H9 (cell line): ENCODE measurements around the gene CCL24. TPM values are rescaled to one million over a fixed set of nuclear protein-coding genes. Genes with fewer than 3 reads are reported as not detected.

Experiments used
- DNase-seq: peaks from one replicate; pipeline ENCODE4 v3.0.0-alpha.2; 2017
- H2AFZ ChIP-seq: one replicate; pipeline ENCODE4 v1.6.1; 2013; ENCODE audit warnings: mild to moderate bottlenecking, low read length, control low read depth, moderate library complexity
- H2AK5ac ChIP-seq: 2 replicates; pipeline ENCODE4 v1.6.1; 2013; ENCODE audit warnings: low read length, control low read depth, mixed read lengths; ENCODE audit not compliant: insufficient read length
- H2BK120ac ChIP-seq: one replicate; pipeline ENCODE4 v1.6.1; 2013; ENCODE audit warnings: low read depth, mild to moderate bottlenecking, low read length, control low read depth, inconsistent platforms; ENCODE audit not compliant: poor library complexity, severe bottlenecking
- H2BK12ac ChIP-seq: 2 replicates; pipeline ENCODE4 v1.6.1; 2013; ENCODE audit warnings: low read length, control low read depth, mixed read lengths, low read depth; ENCODE audit not compliant: insufficient read length
- H2BK15ac ChIP-seq: 2 replicates; pipeline ENCODE4 v1.6.1; 2013; ENCODE audit warnings: low read depth, low read length, control low read depth
- H2BK20ac ChIP-seq: one replicate; pipeline ENCODE4 v1.6.1; 2013; ENCODE audit warnings: low read depth, mild to moderate bottlenecking, low read length, control low read depth, inconsistent platforms; ENCODE audit not compliant: poor library complexity, severe bottlenecking
- H2BK5ac ChIP-seq: 2 replicates; pipeline ENCODE4 v1.6.1; 2013; ENCODE audit warnings: low read length, control low read depth, mixed read lengths; ENCODE audit not compliant: insufficient read length
- H3K14ac ChIP-seq: 2 replicates; pipeline ENCODE4 v1.6.1; 2013; ENCODE audit warnings: low read length, control low read depth; ENCODE audit not compliant: insufficient read depth
- H3K18ac ChIP-seq: 2 replicates; pipeline ENCODE4 v1.6.1; 2013; ENCODE audit warnings: low read depth, mild to moderate bottlenecking, mixed read lengths, low read length, control low read depth; ENCODE audit not compliant: insufficient read length
- H3K23ac ChIP-seq: 2 replicates; pipeline ENCODE4 v1.6.1; 2013; ENCODE audit warnings: low read length, control low read depth, mixed read lengths, low read depth; ENCODE audit not compliant: insufficient read length
- H3K23me2 ChIP-seq: 2 replicates; pipeline ENCODE4 v1.6.1; 2013; ENCODE audit warnings: low read depth, mild to moderate bottlenecking, mixed read lengths, low read length, control low read depth; ENCODE audit not compliant: insufficient read length, poor library complexity, severe bottlenecking
- H3K27ac ChIP-seq: 2 replicates; pipeline ENCODE4 v1.5.1; 2013; ENCODE audit warnings: low read length, control low read depth, mixed read lengths, low read depth; ENCODE audit not compliant: insufficient read length
- H3K27me3 ChIP-seq: 2 replicates; pipeline ENCODE4 v1.6.1; 2013; ENCODE audit warnings: low read length, control low read depth, inconsistent platforms; ENCODE audit not compliant: insufficient read depth
- H3K4ac ChIP-seq: 2 replicates; pipeline ENCODE4 v1.6.1; 2013; ENCODE audit warnings: low read depth, mild to moderate bottlenecking, control low read depth, inconsistent platforms, low read length, moderate library complexity
- H3K4me1 ChIP-seq: 2 replicates; pipeline ENCODE4 v1.6.1; 2013; ENCODE audit warnings: low read length, control low read depth, inconsistent platforms; ENCODE audit not compliant: insufficient read depth
- H3K4me2 ChIP-seq: 2 replicates; pipeline ENCODE4 v1.6.1; 2013; ENCODE audit warnings: low read length, control low read depth, mixed read lengths; ENCODE audit not compliant: insufficient read length, insufficient read depth
- H3K56ac ChIP-seq: 2 replicates; pipeline ENCODE4 v1.6.1; 2013; ENCODE audit warnings: low read depth, mild to moderate bottlenecking, mixed read lengths, low read length, control low read depth; ENCODE audit not compliant: insufficient read length
- H3K79me1 ChIP-seq: 2 replicates; pipeline ENCODE4 v1.6.1; 2013; ENCODE audit warnings: low read depth, mild to moderate bottlenecking, moderate library complexity, low read length, control low read depth, inconsistent platforms; ENCODE audit not compliant: insufficient read depth, poor library complexity, severe bottlenecking
- H3K79me2 ChIP-seq: 2 replicates; pipeline ENCODE4 v1.6.1; 2013; ENCODE audit warnings: low read length, control low read depth, inconsistent platforms; ENCODE audit not compliant: insufficient read depth
- H3K9ac ChIP-seq: 2 replicates; pipeline ENCODE4 v1.6.1; 2013; ENCODE audit warnings: low read length, control low read depth, mixed read lengths; ENCODE audit not compliant: insufficient read length; ENCODE audit errors: extremely low read depth
- H3K9me3 ChIP-seq: one replicate; pipeline ENCODE4 v1.6.1; 2013; ENCODE audit warnings: low read depth, low read length, inconsistent platforms; ENCODE audit not compliant: control insufficient read depth
- H3T11ph ChIP-seq: one replicate; pipeline ENCODE4 v1.6.1; 2013; ENCODE audit warnings: mild to moderate bottlenecking, low read length, control low read depth, inconsistent platforms
- H4K20me1 ChIP-seq: one replicate; pipeline ENCODE4 v1.6.1; 2013; ENCODE audit not compliant: control insufficient read depth, insufficient read length, insufficient read depth
- H4K5ac ChIP-seq: 2 replicates; pipeline ENCODE4 v1.6.1; 2013; ENCODE audit warnings: low read depth, mild to moderate bottlenecking, mixed read lengths, low read length, control low read depth; ENCODE audit not compliant: insufficient read length
- H4K8ac ChIP-seq: replicated peaks from 2 replicates; pipeline ENCODE4 v1.6.1; 2013; ENCODE audit warnings: low read length, control low read depth, mixed read lengths, low read depth; ENCODE audit not compliant: insufficient read length
- H4K91ac ChIP-seq: 2 replicates; pipeline ENCODE4 v1.6.1; 2013; ENCODE audit warnings: low read depth, mild to moderate bottlenecking, moderate library complexity, mixed read lengths, low read length, control low read depth; ENCODE audit not compliant: insufficient read length
- H3K27ac Mint-ChIP-seq, 3 experiments: 2 replicates in 2 of 3; 3 replicates in 1 of 3; pipeline ENCODE4 v1.8.0; 2020 to 2021; ENCODE audit warnings: mixed read lengths in 3 of 3, mild to moderate bottlenecking in 1 of 3, moderate library complexity in 1 of 3
- H3K27me3 Mint-ChIP-seq: 2 replicates; pipeline ENCODE4 v1.8.0; 2021; ENCODE audit warnings: low read depth, mild to moderate bottlenecking, moderate library complexity, mixed read lengths
- H3K36me3 Mint-ChIP-seq, 3 experiments: 2 replicates in 2 of 3; 3 replicates in 1 of 3; pipeline ENCODE4 v1.8.0; 2020 to 2021; ENCODE audit warnings: low read depth in 3 of 3, mixed read lengths in 3 of 3; ENCODE audit not compliant: insufficient read depth in 1 of 3
- H3K4me1 Mint-ChIP-seq, 2 experiments: 2 replicates each; pipeline ENCODE4 v1.8.0; 2020; ENCODE audit warnings: mixed read lengths in 2 of 2
- H3K4me3 Mint-ChIP-seq, 2 experiments: 2 replicates in 1 of 2; 3 replicates in 1 of 2; pipeline ENCODE4 v1.8.0; 2020 to 2021; ENCODE audit warnings: mild to moderate bottlenecking in 2 of 2, mixed read lengths in 2 of 2, moderate library complexity in 1 of 2
- H3K9me3 Mint-ChIP-seq, 2 experiments: 2 replicates in 1 of 2; 3 replicates in 1 of 2; pipeline ENCODE4 v1.8.0; 2020; ENCODE audit warnings: mild to moderate bottlenecking in 2 of 2, mixed read lengths in 2 of 2, moderate library complexity in 1 of 2
- WGBS: extraction: QIAGEN DNeasy Blood & Tissue Kit; methylation state at CpG from one replicate; pipeline ENCODE4 v1.1.7; 2013; ENCODE audit warnings: missing lambda C conversion rate, low lambda C conversion rate, mixed read lengths; ENCODE audit not compliant: insufficient read length; ENCODE audit errors: extremely low coverage; 5-methylcytosine and 5-hydroxymethylcytosine counted together
- total RNA-seq: library from RNA; stranded (reverse); gene quantifications from 2 replicates; pipeline ENCODE4 v1.2.1, GENCODE V29; 2021
- TF ChIP-seq, protein P1 (sequence below): fragments of 200-600 bp; sonication (generic); conservative IDR thresholded peaks from 3 replicates; pipeline ENCODE4 v1.8.0; 2021; ENCODE audit warnings: antibody characterized with exemption, mild to moderate bottlenecking

CCL24 gene
- total RNA-seq, 1 experiment from 2014 or later: not detected

DNA sequence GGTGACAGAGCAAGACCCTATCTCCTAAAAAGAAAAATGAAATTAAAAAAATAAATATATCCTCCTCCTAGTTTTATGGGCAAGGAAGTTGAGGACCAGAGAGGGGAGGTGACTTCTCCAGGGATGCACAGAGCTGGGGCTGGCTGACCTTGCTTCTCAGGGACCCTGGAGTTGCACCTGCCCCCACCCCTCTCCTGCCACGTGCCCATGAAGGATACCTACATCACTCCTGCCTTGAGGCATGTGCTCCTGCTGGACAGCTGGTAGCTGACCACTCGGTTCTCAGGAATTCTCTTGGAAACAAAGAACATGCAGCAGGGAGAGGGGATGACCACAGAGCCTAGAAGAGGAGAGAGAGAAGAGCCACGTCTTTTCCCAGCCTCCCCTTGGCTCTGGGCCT is 522 bp downstream of the CCL24 start:
- no peak overlapping the region for H4K91ac ChIP-seq
- no peak overlapping the region for H4K8ac ChIP-seq
- H3K18ac ChIP-seq: no peak overlapping the region
- no peaks in the 10 kb centered on the region for H3K27me3 ChIP-seq
- H3T11ph ChIP-seq: no peak overlapping the region
- no peaks in the 10 kb centered on the region for H3K79me1 ChIP-seq
- no peaks in the 10 kb centered on the region for H4K20me1 ChIP-seq
- H3K4me3 Mint-ChIP-seq: no peak overlapping the region
- no peak overlapping the region for H2AK5ac ChIP-seq
- H3K27ac ChIP-seq: no peak overlapping the region
- no peak overlapping the region for H2BK20ac ChIP-seq
- no peak overlapping the region for H3K4ac ChIP-seq
- H3K14ac ChIP-seq: no peak overlapping the region
- TF ChIP-seq, protein P1, sequence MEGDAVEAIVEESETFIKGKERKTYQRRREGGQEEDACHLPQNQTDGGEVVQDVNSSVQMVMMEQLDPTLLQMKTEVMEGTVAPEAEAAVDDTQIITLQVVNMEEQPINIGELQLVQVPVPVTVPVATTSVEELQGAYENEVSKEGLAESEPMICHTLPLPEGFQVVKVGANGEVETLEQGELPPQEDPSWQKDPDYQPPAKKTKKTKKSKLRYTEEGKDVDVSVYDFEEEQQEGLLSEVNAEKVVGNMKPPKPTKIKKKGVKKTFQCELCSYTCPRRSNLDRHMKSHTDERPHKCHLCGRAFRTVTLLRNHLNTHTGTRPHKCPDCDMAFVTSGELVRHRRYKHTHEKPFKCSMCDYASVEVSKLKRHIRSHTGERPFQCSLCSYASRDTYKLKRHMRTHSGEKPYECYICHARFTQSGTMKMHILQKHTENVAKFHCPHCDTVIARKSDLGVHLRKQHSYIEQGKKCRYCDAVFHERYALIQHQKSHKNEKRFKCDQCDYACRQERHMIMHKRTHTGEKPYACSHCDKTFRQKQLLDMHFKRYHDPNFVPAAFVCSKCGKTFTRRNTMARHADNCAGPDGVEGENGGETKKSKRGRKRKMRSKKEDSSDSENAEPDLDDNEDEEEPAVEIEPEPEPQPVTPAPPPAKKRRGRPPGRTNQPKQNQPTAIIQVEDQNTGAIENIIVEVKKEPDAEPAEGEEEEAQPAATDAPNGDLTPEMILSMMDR: no peak
- H2AFZ ChIP-seq: no peak overlapping the region
- H3K9me3 ChIP-seq: no peaks in the 10 kb centered on the region
- H3K36me3 Mint-ChIP-seq: no peaks in the 10 kb centered on the region
- no peak overlapping the region for H4K5ac ChIP-seq
- H3K9ac ChIP-seq: no peak overlapping the region
- WGBS: no CpG with 5 or more reads among the region's 3 CpGs
- H2BK120ac ChIP-seq: no peak overlapping the region
- H2BK12ac ChIP-seq: no peak overlapping the region
- DNase-seq: no peak
- H3K79me2 ChIP-seq: no peaks in the 10 kb centered on the region
- H2BK5ac ChIP-seq: no peak overlapping the region
- H3K9me3 Mint-ChIP-seq: no peaks in the 10 kb centered on the region
- no peak overlapping the region for H3K4me2 ChIP-seq
- no peaks in the 10 kb centered on the region for H3K23me2 ChIP-seq
- no peak overlapping the region for H3K27ac Mint-ChIP-seq
- no peak overlapping the region for H3K56ac ChIP-seq
- H3K27me3 Mint-ChIP-seq: peaks cover 7% of the 10 kb centered on the region
- H3K4me1 Mint-ChIP-seq: no peaks in the 10 kb centered on the region
- H3K23ac ChIP-seq: no peak overlapping the region
- H3K4me1 ChIP-seq: no peaks in the 10 kb centered on the region
- no peak overlapping the region for H2BK15ac ChIP-seq
